Activated CD8-positive, alpha-beta T cell treated with anti-CD3 and anti-CD28 coated beads, Interleukin-2, amount 10 ng/mL, durations not matched to agents 7 days and 5 days (primary cell): ENCODE data around the gene CRNKL1. TPM values are rescaled to one million over a fixed set of nuclear protein-coding genes. Genes with fewer than 3 reads are reported as not detected.
A peak's percentile ranks its signal among the peaks of the same experiment; 100 is the strongest.

Source experiments
- ATAC-seq: fragments of 150-1000 bp; cut with Tn5 transposase; one replicate; pipeline ENCODE4 v1.10.0; 2021; ENCODE audit warnings: moderate library complexity
- CTCF ChIA-PET: fragments of 350-600 bp; sonication (Branson Sonifier 250); formaldehyde crosslinking; loops from one replicate; lab custom pipeline; 2021; ENCODE audit warnings: antibody characterized with exemption; lab: Charles Lee
- POLR2A ChIA-PET: fragments of 350-600 bp; sonication (Branson Sonifier 250); formaldehyde crosslinking; loops from one replicate; lab custom pipeline; 2021; ENCODE audit warnings: antibody characterized with exemption; lab: Charles Lee
- DNase-seq: peaks from one replicate; pipeline ENCODE4 v3.0.0-alpha.2; 2020
- H3K27ac Mint-ChIP-seq: one replicate; pipeline ENCODE4 v1.8.0; 2021; ENCODE audit warnings: mild to moderate bottlenecking, mixed read lengths
- H3K27me3 Mint-ChIP-seq: one replicate; pipeline ENCODE4 v1.8.0; 2021; ENCODE audit warnings: low read depth, mixed read lengths
- H3K36me3 Mint-ChIP-seq: one replicate; pipeline ENCODE4 v1.8.0; 2021; ENCODE audit warnings: low read depth, mixed read lengths
- H3K4me1 Mint-ChIP-seq: one replicate; pipeline ENCODE4 v1.8.0; 2021; ENCODE audit warnings: low read depth, mixed read lengths
- H3K4me3 Mint-ChIP-seq: one replicate; pipeline ENCODE4 v1.8.0; 2021; ENCODE audit warnings: mild to moderate bottlenecking, mixed read lengths
- H3K9me3 Mint-ChIP-seq: one replicate; pipeline ENCODE4 v1.8.0; 2022; ENCODE audit warnings: mixed read lengths; ENCODE audit not compliant: insufficient read depth
- total RNA-seq, 2 experiments: library from RNA; stranded (reverse); gene quantifications; one replicate each; pipeline ENCODE4 v1.2.3, GENCODE V29; 2021

Gene CRNKL1
- total RNA-seq, 2 experiments from 2014 or later = 17.4 to 20.8 TPM

DNA sequence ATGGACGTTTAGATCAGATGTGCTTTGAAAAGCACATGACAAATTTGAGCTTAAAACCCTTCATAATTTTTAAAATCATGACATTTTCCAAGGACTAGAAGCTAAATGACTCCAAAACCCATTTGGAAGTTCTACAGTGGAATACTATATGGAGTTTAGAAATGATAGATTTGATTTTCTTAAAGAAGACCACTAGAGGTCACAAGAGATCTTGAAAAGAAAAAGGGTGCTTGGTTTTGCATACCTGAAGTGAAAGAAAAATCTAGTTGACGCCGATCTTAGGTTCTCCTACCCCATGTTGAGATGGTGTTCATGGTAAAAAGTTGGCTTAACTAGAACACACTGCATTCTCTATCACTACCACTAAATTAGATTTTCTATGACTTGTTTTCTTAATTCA lies 31.5 kb upstream of the CRNKL1 start:
- Mint-ChIP-seq H3K4me3 (peak overlapping the region; percentile 51), H3K27me3 (peaks cover 12% of the 10 kb centered on the region), H3K27ac (no peak overlapping the region), H3K4me1 (peaks cover 2% of the 10 kb centered on the region), H3K9me3 (no peaks in the 10 kb centered on the region), H3K36me3 (no peaks in the 10 kb centered on the region)
- ATAC-seq (peak; percentile 63), DNase-seq (no peak)
- CTCF ChIA-PET = interaction anchor here (0.7 to 2.7 kb wide), 13 partner anchors 8 to 743 kb away, joined by 3 to 15 read pairs (median 4); partner anchors contain the start of genes CFAP61 and CRNKL1
- POLR2A ChIA-PET = no interaction called here

DNA sequence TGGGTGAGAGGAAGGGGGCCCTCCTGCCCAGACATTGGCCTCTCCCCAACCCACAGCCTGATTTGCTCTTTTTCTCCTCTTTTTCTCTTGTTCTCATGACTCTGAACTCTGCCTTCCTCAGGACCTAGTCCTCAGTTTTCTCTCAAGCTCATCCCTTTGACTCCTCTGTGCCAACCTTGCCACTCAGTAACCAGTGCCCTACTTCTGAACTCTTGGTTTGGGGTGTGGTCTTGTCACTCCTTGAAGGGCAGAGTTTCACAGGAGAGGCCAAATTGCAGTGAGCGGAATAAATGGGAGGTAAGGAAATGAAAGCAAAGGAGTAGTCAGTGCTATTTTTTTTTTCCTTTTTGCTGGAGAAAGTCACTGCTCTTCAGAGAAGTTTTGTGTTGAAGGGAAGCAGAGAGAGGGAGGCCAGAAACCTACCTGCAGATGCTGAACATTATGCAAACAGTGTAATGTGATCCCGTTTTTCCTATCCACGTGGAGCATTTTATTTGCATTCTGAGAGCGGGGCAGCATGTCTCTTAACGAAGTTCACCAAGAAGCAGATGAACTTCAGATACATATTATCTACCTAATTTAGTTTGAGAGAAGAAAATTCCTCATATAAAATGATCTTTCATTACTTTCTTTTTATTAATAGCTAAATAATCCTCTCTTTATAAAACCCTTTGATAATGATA lies 27.0 kb upstream of the CRNKL1 start:
- peaks cover 2% of the 10 kb centered on the region for H3K4me1 Mint-ChIP-seq
- H3K9me3 Mint-ChIP-seq = no peaks in the 10 kb centered on the region
- ATAC-seq = no peak
- no peak for DNase-seq
- H3K36me3 Mint-ChIP-seq = no peaks in the 10 kb centered on the region
- H3K27me3 Mint-ChIP-seq = peaks cover 24% of the 10 kb centered on the region
- H3K27ac Mint-ChIP-seq = no peak overlapping the region
- ChIA-PET CTCF (no interaction called here), POLR2A (no interaction called here)
- no peak overlapping the region for H3K4me3 Mint-ChIP-seq

DNA sequence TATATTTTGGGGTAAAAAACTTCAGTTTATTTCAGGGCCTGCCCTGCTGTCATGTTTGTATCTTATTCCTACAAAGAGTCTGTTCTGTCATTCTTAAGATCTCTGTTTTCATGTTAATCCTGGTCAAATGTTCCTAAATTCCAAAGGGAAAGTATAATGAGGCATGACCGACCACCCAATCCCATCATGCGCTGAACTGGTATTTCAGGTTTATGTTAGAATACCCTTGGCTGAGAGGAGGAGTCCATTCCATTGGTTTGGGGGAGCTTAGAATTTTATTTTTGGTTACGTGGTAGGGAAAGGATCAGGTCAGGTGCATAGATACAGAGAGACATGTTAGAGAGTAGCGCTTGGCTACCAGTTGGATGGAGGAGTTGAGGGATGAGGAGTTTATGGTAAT lies 25.8 kb upstream of the CRNKL1 start:
- H3K4me1 Mint-ChIP-seq = no peaks in the 10 kb centered on the region
- H3K4me3 Mint-ChIP-seq = no peak overlapping the region
- CTCF ChIA-PET = no interaction called here
- H3K27me3 Mint-ChIP-seq = peaks cover 28% of the 10 kb centered on the region
- H3K27ac Mint-ChIP-seq = no peak overlapping the region
- ATAC-seq (no peak), DNase-seq (no peak)
- POLR2A ChIA-PET = no interaction called here
- no peaks in the 10 kb centered on the region for H3K36me3 Mint-ChIP-seq
- no peaks in the 10 kb centered on the region for H3K9me3 Mint-ChIP-seq

DNA sequence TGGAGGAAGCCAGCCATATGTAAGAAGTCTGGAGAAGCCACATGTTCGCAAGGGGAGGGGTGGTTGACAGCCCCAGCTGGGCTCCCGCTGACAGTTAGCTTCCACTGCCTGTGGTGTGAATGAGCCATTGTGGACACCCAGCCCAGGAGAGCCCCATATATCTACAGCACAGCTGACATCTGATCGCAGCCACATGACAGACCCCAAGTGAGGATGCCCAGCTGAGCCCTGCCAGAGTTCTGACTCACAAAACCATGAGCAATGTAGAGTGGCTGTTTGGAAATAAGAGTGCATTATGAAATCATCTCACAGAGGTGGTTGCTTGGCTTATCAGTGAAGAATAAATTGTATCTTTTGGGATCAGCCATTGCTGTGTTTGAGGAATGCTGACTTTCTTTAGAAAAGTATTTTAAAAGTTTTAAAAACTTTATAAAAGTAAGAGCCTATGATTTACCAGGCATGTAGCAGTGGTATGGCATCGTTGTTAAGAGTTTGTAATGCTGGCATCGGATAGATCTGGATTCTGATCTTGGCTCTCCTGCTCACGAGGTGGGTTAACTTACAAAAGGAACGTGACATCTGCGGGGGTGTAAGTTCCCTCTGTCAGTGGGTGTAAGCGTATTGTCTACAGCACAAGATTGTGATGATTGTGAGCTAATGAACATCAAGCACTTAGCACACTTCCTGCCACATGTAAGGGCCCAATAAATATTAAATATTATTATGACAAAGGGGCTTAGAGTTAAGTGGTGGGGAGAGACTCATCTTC lies 24.2 kb upstream of the CRNKL1 start:
- no peaks in the 10 kb centered on the region for H3K36me3 Mint-ChIP-seq
- ChIA-PET CTCF (no interaction called here), POLR2A (no interaction called here)
- DNase-seq = no peak
- peaks cover 23% of the 10 kb centered on the region for H3K27me3 Mint-ChIP-seq
- no peak overlapping the region for H3K4me3 Mint-ChIP-seq
- no peak overlapping the region for H3K27ac Mint-ChIP-seq
- no peaks in the 10 kb centered on the region for H3K4me1 Mint-ChIP-seq
- no peak for ATAC-seq
- no peaks in the 10 kb centered on the region for H3K9me3 Mint-ChIP-seq

DNA sequence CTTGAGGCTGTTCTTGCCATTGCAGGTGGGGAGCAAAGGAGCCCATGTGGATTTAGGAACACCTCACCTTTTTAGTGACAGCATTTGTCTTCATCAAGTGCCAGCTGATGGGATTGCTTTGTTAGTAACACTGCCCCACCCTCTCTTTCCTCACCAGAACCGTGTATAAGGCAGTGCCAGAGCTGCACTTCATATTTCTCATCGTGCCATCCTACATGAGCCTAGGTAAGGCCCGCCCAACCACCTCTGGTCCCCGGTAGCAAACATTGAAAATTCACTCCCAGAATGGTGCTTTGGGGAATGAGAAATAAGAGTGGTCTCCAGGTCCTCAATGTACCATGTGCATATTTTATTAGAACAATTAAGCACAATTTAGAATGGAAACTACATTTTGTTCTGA lies 22.8 kb upstream of the CRNKL1 start:
- Mint-ChIP-seq H3K36me3 (no peaks in the 10 kb centered on the region), H3K9me3 (no peaks in the 10 kb centered on the region), H3K27me3 (peaks cover 23% of the 10 kb centered on the region), H3K4me1 (no peaks in the 10 kb centered on the region), H3K4me3 (no peak overlapping the region), H3K27ac (no peak overlapping the region)
- POLR2A ChIA-PET = no interaction called here
- DNase-seq = no peak
- no peak for ATAC-seq
- CTCF ChIA-PET = no interaction called here

DNA sequence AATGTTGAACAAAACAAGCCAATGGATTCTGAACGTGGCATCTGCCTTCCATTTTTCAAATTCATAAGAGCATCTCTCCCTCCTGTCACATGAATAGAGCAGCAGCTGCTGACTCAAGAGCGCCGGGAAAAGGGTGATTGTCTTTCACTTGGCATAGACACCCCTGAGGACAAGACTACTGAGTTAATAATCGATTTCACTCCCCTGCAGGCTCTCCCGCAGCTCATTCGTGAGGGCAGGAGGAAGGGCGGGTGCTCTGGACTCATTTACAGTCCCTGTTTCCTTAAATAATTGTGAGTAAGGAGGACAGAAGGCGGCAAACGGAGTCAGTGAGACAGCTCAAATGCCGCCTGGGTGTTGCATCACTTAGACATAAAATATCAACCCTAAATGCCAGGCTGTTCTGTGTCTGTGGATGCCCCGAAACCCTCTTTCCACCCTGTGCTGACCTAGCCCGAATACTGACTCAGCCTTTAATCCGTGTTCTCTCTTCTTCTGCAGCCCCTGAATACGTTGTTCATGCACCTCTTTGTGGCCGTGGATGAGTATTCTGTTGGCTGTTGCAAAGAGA lies 21.6 kb upstream of the CRNKL1 start:
- peaks cover 20% of the 10 kb centered on the region for H3K27me3 Mint-ChIP-seq
- ChIA-PET CTCF (interaction anchor here (0.9 kb wide), 1 partner anchor 9 kb away, joined by 3 read pairs; no protein-coding TSS in a partner anchor), POLR2A (no interaction called here)
- DNase-seq (no peak), ATAC-seq (no peak)
- no peaks in the 10 kb centered on the region for H3K36me3 Mint-ChIP-seq
- H3K4me1 Mint-ChIP-seq = no peaks in the 10 kb centered on the region
- no peak overlapping the region for H3K4me3 Mint-ChIP-seq
- H3K27ac Mint-ChIP-seq = no peak overlapping the region
- H3K9me3 Mint-ChIP-seq = no peaks in the 10 kb centered on the region

DNA sequence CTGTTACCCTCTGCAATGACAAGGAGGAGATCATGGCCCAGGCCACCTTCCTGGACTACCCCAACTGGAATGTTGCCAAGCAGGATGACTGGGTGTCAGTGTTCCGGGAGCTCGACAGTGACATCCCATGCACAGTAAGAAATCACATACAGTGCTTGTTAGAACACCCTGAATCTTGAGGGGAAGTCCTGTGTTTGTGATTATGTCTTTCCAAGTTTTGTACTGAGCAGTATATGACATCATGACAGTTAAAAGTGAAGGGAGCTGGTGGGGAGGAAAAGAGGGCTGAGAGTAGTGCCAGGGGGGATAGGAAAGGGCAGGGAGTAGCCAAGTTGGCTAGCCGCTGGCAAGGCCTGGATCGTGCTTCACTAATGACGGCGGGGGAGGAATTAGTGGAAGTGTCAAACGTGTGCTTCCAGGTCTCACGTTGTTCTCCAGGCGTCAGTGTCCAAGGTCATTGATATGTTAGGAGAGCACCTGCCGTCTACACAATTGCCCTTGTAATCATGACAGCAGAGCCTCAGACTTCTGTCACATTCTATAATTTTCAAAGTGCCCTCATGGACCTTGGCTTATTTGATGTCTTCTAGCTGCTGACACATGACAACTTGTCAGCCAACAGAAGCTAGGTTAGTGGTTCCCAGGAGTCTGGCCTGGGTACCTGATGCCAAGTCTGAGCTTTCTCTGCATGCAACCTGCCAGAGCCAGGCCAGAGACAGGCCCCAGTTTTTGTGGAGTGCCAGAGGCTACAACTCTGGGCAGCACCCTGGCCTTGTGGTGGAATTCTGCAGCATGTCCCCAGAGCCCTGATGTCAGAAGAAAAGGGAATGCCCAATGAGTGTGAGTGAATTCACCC lies 18.8 kb upstream of the CRNKL1 start:
- Mint-ChIP-seq H3K27ac (no peak overlapping the region), H3K4me1 (no peaks in the 10 kb centered on the region), H3K4me3 (no peak overlapping the region), H3K9me3 (no peaks in the 10 kb centered on the region), H3K27me3 (peaks cover 11% of the 10 kb centered on the region), H3K36me3 (no peaks in the 10 kb centered on the region)
- CTCF ChIA-PET = no interaction called here
- ATAC-seq = no peak
- POLR2A ChIA-PET = no interaction called here
- DNase-seq = no peak

DNA sequence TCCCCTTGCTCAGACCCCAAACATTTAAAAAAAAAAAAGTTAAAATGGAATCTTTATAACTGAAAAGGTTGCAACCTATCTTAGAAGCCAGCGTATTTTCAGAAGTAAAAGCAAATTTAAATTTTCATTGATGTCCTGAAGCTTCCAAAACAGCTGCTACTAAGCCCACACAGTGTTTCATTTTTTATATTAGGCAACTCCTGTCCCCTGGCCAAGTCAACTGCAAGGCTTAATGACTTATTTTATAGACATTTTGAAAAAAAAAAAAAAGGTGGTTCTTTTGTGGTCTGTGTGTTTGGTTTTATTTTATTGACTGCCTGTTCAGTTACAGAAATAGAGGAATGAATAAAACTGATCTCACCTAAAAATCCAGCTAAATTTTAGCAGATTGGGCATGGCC lies 13.1 kb upstream of the CRNKL1 start:
- ChIA-PET POLR2A (no interaction called here), CTCF (no interaction called here)
- Mint-ChIP-seq H3K4me3 (no peak overlapping the region), H3K36me3 (no peaks in the 10 kb centered on the region), H3K9me3 (no peaks in the 10 kb centered on the region), H3K27me3 (peaks cover 24% of the 10 kb centered on the region), H3K4me1 (no peaks in the 10 kb centered on the region), H3K27ac (no peak overlapping the region)
- DNase-seq = no peak
- ATAC-seq = no peak

DNA sequence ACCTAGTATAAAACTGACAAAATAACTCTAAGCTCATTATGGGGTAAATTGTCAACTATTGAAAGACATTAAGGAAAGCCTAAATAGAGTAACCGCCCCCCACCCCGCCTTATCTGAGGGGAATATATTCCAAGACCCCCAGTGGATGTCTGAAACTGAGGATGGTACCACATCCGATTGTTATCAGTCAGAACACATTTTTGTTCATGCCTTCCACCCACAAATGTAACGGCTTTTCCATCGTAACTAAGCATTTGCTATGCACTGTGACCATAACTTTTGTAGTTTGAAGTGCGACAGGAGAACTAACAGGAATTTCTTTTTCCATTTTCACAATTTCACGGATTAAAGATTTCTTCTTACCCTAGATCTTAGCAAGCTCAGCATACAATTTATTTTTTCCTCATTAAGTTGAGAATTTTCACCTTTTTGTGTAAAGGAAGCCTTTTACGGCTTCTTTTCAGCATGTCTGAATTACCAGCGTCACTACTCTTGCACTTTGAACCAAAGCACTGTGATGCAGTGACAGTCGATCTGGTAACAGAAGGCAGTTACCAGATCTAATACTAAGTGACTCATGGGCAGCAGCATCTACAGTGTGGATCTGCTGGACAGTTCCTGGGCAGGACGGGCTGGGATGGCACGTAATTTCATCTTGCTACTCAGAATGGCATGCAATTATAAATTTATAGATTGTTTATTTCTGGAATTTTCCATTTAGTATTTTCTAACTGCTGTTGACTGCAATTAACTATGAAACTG lies 11.9 kb upstream of the CRNKL1 start:
- peaks cover 29% of the 10 kb centered on the region for H3K27me3 Mint-ChIP-seq
- no peak overlapping the region for H3K27ac Mint-ChIP-seq
- H3K4me3 Mint-ChIP-seq = no peak overlapping the region
- CTCF ChIA-PET = interaction anchor here (1.0 to 1.5 kb wide), 2 partner anchors 8 to 12 kb away, joined by 3 to 4 read pairs; partner anchors contain the start of genes CFAP61 and CRNKL1
- no peaks in the 10 kb centered on the region for H3K36me3 Mint-ChIP-seq
- H3K4me1 Mint-ChIP-seq = no peaks in the 10 kb centered on the region
- POLR2A ChIA-PET = no interaction called here
- DNase-seq (no peak), ATAC-seq (no peak)
- H3K9me3 Mint-ChIP-seq = no peaks in the 10 kb centered on the region

DNA sequence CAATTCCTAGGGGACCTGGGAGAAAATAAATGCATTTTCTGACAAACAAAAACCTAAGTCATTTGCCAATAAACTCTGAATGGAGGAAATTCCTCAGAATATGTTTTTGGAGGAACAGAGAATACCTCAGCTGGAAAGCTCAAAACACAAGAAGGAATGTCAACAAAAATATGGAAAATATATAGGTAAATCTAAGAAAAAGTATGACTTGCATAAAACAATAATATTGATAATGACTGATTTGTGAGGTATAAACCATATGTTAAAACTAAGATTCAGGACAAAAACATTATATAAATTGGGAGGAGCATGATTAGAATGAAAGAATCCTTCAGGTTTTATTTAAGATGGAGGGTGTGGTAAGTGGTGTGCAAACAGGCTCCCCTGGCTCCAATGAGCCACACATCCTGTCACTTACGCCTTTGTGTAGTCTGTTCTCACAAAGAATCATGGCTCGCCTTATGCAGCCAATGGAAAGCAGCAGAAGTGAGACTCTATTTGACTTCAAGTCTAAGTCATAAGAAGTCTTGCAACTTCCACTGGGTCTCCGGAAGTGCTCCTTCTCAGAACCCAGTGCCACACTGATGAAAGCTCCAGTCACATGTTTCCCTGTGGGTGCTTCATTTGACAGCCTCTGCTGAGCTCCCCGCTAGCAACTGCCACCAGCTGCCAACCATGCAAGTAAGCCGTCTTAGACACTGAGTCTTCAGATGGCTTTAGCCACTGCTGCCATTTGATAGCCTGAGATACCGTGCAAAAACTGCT lies 8.2 kb upstream of the CRNKL1 start:
- Mint-ChIP-seq H3K36me3 (no peaks in the 10 kb centered on the region), H3K4me1 (no peaks in the 10 kb centered on the region), H3K27me3 (peaks cover 27% of the 10 kb centered on the region), H3K9me3 (no peaks in the 10 kb centered on the region), H3K27ac (no peak overlapping the region), H3K4me3 (no peak overlapping the region)
- CTCF ChIA-PET = no interaction called here
- DNase-seq = no peak
- POLR2A ChIA-PET = no interaction called here
- ATAC-seq = no peak
